ENCODE measurements around the gene ASH1L. TPM values are rescaled to one million over a fixed set of nuclear protein-coding genes. Genes with fewer than 3 reads are reported as not detected.

Gene ASH1L, protein sequence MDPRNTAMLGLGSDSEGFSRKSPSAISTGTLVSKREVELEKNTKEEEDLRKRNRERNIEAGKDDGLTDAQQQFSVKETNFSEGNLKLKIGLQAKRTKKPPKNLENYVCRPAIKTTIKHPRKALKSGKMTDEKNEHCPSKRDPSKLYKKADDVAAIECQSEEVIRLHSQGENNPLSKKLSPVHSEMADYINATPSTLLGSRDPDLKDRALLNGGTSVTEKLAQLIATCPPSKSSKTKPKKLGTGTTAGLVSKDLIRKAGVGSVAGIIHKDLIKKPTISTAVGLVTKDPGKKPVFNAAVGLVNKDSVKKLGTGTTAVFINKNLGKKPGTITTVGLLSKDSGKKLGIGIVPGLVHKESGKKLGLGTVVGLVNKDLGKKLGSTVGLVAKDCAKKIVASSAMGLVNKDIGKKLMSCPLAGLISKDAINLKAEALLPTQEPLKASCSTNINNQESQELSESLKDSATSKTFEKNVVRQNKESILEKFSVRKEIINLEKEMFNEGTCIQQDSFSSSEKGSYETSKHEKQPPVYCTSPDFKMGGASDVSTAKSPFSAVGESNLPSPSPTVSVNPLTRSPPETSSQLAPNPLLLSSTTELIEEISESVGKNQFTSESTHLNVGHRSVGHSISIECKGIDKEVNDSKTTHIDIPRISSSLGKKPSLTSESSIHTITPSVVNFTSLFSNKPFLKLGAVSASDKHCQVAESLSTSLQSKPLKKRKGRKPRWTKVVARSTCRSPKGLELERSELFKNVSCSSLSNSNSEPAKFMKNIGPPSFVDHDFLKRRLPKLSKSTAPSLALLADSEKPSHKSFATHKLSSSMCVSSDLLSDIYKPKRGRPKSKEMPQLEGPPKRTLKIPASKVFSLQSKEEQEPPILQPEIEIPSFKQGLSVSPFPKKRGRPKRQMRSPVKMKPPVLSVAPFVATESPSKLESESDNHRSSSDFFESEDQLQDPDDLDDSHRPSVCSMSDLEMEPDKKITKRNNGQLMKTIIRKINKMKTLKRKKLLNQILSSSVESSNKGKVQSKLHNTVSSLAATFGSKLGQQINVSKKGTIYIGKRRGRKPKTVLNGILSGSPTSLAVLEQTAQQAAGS (N-terminal part only)
- total RNA-seq = 60.3 TPM

DNA sequence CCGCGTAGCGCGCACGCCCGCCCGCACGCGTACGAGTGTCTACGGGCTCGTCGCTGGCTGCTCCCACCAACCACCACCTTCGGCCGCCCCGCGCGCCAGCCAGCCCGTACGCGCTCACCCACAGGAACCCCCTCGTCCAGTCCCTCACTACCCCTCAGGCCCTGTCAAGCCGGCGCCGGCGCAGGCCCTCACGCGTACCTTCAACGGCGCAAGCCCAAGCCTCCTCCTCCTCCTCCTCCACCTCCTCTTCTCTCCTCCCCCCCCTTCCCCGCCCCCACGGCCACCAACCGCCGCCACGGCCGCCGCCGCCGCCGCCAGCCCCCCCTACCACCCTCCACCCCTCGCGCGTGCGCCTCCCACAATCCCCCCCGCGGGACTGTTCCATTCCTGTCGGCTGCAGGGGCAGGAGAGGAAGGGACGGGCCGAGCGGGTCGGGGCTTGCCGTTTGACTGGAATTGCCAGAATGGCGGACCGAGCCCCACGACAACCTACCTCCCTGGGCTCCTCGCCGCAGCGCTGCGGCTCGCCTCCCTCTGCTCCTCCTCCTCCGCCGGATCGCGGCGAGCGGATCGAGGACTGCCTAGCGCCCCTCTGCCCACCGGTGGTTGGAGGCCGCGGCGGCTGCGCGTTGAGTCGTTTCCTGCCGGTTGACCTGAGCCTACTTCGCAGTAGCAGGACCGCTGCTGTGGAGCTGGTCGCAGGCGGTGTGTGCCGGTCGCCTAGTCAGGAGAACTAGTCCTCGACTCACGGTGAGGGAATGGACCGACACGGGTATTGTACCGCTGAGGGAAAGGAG is at the start of gene ASH1L:
ASH1L (minus strand) TSS at position 223 of the 796 bp plus-strand sequence. CDS start 41,284 bp downstream, outside the sequence.

DNA sequence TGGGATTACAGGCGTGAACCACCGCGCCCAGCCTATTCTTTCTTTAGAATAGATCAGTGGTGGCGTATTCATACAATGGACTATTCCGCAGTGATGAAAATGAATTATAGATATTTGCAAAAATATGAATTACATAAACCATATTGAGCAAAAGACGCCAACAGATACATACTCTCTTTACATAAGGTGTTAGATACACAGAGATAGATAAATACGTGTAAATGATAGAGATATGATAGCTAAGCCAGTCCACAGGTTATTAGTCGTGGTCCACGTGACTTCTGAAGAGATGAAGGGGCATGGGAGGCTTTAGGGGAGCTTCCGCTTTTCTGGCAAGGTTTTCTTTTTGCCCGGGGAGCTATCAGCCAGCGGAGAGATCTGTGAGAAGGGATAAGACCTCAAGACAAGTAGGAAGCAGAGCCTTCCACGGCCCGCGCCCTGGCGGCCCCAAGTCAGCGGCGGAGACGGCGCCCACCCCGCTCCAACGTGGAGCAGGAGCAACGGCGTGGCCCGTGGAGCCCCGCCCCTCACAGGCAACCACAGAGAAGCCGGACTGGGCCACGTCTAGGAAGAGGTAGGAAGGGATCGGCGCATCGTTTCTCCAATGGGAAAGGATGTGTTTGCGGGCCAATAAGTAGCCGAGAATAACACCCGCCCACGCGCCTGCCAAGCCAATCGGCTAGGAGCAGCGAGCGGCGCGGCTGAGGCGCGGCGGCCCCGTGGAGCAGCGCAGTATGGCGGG is 47.1 kb upstream of the ASH1L start, which contains the start of gene MSTO1:
MSTO1 (plus strand) TSS at position 704 of the 742 bp plus-strand sequence; CDS start at position 735, 31 bp downstream.

DNA sequence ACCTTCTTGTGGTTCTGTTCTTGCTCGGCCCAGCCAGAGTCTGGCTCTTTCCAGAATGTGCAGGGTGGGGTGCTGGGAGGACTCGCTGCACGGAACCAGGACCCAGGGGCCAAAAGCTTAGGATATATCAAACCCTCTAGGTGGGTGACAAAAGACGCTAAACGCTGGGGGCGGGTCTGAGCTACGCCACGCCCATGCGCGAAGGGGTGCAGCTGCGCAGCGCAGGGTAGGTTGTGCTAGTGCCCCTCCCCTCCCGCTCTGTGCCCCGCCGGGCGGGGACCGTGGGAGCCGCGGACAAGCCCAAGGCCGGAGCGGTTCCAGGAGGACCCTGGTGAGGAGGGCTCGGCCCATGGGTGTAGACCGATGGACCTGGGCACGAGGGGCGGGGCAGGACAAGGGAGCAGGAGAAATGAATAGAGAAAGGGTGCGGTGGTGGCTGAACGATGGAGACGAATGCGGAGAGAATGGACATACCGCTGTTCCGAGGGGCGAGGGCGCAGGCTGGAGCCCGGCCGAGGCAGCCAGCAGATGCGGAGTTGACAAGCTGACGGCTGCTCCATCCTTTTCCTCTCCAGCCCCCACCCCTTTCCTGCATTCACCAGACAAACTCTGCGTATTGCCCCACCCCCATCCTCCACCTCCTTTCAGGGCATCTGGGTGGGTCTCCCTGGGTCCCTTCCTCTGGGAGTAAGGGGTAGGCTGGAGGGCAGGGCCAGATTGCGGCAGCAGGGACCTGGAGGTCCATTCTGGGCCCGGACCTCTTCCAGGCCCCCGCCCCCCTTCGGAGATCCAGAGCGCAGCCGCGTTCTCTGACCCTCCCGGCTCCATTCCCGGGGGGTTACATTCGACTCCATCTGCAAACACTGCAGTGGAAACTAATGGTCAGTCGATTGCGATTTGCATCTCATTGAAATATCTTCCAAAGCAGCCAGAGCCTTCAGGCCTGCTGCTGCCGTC is 241.7 kb downstream of the ASH1L start, which contains the start of gene RUSC1:
RUSC1 (plus strand) TSS at position 234 of the 957 bp plus-strand sequence. CDS start 880 bp downstream, outside the sequence.

DNA sequence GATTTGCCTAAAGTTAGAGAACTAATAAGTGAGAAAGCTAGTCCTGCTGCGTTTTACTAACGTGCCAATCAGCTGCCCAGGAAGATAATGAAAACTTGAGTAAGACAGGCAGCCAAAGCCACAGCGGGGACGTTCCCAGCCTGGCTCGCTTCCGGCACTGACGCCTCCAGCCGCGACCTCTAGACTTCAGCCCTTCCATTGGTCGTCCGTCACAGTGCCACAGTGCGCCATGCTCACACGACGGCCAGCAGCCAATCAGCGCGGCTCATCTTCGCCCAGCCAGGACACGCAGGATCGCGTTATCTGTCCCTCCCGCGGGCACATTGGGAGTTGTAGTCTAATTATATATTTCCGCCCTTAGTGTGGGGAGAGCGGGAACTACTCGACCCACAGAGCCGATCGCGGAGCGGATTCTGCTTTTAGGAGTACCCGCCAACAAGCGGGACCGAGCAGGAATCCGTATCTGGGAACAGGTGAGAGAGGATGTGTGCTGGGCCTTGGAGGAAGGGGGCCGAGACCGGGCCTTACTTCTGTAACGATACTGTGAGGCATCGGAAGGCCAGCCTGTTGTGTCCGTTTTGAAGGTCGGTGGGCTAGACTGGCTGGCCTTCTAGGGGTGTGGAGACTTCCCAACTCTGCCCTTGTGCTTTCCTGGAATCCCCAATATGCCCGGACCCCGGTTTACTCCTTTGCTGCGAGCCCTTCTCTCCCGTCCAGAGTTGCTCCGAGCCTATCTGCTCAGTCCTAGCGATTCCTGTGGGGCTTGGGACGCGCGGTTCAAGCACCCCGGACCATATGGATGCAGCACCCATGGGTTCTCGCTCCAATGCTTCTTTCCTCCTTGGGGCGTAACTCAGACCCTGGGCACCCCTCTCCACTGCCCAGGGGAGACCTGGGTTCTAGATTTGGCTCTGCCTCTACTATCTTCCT is 253.8 kb downstream of the ASH1L start, which contains the start of gene FDPS:
FDPS (plus strand) TSS at position 374 of the 930 bp plus-strand sequence. CDS start 924 bp downstream, outside the sequence.

DNA sequence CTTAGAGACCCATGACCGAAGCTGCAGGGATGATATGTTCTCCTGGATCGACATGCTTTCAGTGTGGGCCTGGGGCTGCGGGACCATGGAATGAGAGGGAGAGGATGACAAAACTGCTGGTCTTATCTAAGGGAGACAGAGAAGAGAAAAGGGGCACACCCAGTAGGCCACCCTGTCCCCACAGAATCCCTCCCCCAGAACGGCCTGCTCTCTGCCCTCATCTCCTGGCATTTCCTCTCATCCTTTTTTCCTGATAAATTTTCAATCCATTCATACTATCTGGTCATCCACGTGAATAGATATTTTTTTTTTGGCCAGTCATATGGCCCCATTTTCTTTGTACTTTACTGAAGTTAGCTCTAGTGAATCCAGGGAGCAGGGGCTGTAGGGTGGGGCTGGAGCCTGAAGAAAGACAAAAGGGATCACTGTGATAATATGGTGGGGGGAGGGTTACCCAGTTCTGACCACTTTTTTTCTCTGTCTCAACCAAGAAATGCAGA is 261.2 kb downstream of the ASH1L start, which contains the start of gene PKLR:
PKLR (minus strand) TSS at position 97 of the 500 bp plus-strand sequence; CDS start at position 54, 43 bp downstream.

Small RNA genes lying within 50 kb of the gene (small RNA-seq; reads per million reads assigned to genes)
- not detected for gene AL353807.4 (ENCODE audit: low replicate concordance)
- gene RNU6-106P (ENCODE audit: low replicate concordance) = not detected
- gene RNU6-1297P (ENCODE audit: low replicate concordance) = not detected

Other genes with a start within 250 kb of the ASH1L start
- 27.9 TPM for gene RUSC1, start 241.9 kb downstream of the ASH1L start, total RNA-seq
- gene MSTO1, start 47.4 kb upstream of the ASH1L start, total RNA-seq = 37.9 TPM
- gene YY1AP1, start 126.0 kb upstream of the ASH1L start, total RNA-seq = 99.7 TPM
- 73.7 TPM for gene DAP3, start 126.3 kb upstream of the ASH1L start, total RNA-seq

All from metanephros (tissue), 2 donors.